ENCODE results near the gene INAVA. TPM values are rescaled to one million over a fixed set of nuclear protein-coding genes. Genes with fewer than 3 reads are reported as not detected.
A peak's percentile ranks its signal among the peaks of the same experiment; 100 is the strongest.

Gene INAVA
- total and polyA plus RNA-seq, 12 donors = 0.03 to 0.46 (median 0.22) TPM; not detected in 6

DNA sequence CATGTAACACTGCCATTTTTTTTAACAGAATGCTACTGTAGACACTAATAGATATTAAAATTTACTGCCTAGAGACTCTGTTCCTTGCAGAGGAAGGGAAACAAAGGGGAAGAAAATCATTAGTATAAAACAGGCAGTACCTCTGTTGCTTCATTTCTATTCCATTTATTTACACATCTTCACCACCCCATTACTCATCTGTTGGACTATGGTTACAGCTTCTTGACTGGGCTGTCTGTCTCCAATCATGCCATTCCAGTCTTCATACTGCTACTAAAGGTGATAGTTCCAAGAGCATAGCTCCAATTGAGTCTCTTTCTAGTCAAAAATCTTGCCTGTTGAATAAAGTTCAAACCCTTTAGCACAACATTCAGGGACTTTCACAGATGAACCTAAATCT is 44.1 kb upstream of the INAVA start:
- intact Hi-C loops (cut with DNase I) = no loop called here
- TF ChIP-seq POLR2A (IDR thresholded peaks at IDR 0.05) = no peak
- TF ChIP-seq, protein P1, sequence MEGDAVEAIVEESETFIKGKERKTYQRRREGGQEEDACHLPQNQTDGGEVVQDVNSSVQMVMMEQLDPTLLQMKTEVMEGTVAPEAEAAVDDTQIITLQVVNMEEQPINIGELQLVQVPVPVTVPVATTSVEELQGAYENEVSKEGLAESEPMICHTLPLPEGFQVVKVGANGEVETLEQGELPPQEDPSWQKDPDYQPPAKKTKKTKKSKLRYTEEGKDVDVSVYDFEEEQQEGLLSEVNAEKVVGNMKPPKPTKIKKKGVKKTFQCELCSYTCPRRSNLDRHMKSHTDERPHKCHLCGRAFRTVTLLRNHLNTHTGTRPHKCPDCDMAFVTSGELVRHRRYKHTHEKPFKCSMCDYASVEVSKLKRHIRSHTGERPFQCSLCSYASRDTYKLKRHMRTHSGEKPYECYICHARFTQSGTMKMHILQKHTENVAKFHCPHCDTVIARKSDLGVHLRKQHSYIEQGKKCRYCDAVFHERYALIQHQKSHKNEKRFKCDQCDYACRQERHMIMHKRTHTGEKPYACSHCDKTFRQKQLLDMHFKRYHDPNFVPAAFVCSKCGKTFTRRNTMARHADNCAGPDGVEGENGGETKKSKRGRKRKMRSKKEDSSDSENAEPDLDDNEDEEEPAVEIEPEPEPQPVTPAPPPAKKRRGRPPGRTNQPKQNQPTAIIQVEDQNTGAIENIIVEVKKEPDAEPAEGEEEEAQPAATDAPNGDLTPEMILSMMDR (IDR thresholded peaks at IDR 0.05) = no peak
- no peak for DNase-seq
- no peaks in the 10 kb centered on the region for H3K4me1 ChIP-seq (replicated peaks in 1 of 2)
- H3K4me3 ChIP-seq = no peak overlapping the region
- peaks cover 0 to 65% of the 10 kb centered on the region in 2 donors for H3K36me3 ChIP-seq (replicated peaks in 1 of 2)
- peaks cover 0 to 5% (median 0%) of the 10 kb centered on the region in 3 donors for H3K9me3 ChIP-seq (replicated peaks in 1 of 3)
- no peaks in the 10 kb centered on the region for H3K27me3 ChIP-seq
- H3K27ac ChIP-seq = no peak overlapping the region

DNA sequence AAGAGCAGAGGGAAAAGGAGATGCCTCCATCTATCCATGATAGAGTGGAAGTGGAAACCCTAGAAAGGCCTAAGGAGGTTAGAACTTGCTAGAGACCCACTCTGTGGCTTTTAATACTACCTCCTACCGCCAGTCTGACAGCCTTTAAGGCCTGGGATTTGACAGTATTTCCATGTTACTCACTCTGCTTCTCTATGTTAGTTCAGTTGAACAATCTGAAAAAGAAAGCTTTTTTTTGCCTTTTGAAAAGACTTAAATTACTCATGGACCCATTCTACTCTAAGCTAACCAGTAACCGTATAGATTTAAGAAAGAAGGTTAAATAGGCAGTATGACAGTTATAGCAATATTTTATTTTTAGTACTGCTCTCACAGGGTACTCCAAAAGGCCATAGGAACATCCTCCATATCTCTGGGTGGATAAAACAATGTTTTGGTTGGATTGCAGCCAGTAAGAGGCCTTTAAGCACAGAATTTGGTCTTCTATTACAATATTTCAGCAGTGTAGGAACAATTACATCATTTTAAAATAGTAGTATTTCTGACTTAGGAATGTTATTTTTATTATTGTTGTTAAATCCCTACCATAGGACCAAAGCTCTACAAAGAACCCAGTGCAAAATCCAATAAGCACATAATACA is 37.9 kb upstream of the INAVA start:
- Histone ChIP-seq H3K27ac (peak overlapping the region in 1 of 5 donors; percentile 3), H3K36me3 (replicated peaks in 1 of 2) (peaks cover 0 to 37% of the 10 kb centered on the region in 2 donors), H3K4me3 (no peak overlapping the region), H3K27me3 (no peaks in the 10 kb centered on the region), H3K9me3 (replicated peaks in 1 of 3) (peaks cover 0 to 5% (median 0%) of the 10 kb centered on the region in 3 donors), H3K4me1 (replicated peaks in 1 of 2) (peaks cover 0 to 5% of the 10 kb centered on the region in 2 donors)
- 67 to 77% (median 71%) methylated on average over 2 of the region's 2 CpGs for WGBS, 4 donors
- intact Hi-C loops (cut with DNase I) = no loop called here
- no peak for DNase-seq
- no peak for TF ChIP-seq POLR2A (IDR thresholded peaks at IDR 0.05)
- TF ChIP-seq, protein P1 (IDR thresholded peaks at IDR 0.05) = no peak

DNA sequence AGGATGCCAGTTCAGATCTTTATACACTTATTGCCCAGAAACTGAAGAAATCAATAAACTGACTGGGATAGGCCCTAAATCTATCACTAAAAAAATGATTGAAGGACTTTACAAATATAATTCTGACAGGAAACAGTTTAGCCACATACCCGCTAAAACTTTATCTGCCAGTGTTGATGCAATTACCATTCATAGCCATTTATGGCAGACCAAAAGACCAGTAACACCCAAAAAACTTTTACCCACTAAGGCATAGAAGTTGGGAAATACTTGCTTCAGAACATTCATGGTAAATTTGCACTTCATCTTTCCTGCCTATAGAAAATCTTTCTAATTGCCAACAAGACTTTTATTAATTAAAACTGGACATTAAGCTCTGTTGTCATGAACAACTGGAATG is 36.9 kb upstream of the INAVA start:
- H3K4me1 ChIP-seq (replicated peaks in 1 of 2) = peaks cover 0 to 5% of the 10 kb centered on the region in 2 donors
- no peak for TF ChIP-seq POLR2A (IDR thresholded peaks at IDR 0.05)
- TF ChIP-seq, protein P1 (IDR thresholded peaks at IDR 0.05) = no peak
- H3K9me3 ChIP-seq (replicated peaks in 1 of 3) = peaks cover 0 to 5% (median 0%) of the 10 kb centered on the region in 3 donors
- H3K36me3 ChIP-seq (replicated peaks in 1 of 2) = peaks cover 0 to 38% of the 10 kb centered on the region in 2 donors
- 58 to 89% (median 77%) methylated on average over 1 of the region's 1 CpG for WGBS, 4 donors
- H3K27me3 ChIP-seq = no peaks in the 10 kb centered on the region
- intact Hi-C loops (cut with DNase I) = no loop called here
- no peak for DNase-seq
- H3K27ac ChIP-seq = no peak overlapping the region
- H3K4me3 ChIP-seq = no peak overlapping the region

DNA sequence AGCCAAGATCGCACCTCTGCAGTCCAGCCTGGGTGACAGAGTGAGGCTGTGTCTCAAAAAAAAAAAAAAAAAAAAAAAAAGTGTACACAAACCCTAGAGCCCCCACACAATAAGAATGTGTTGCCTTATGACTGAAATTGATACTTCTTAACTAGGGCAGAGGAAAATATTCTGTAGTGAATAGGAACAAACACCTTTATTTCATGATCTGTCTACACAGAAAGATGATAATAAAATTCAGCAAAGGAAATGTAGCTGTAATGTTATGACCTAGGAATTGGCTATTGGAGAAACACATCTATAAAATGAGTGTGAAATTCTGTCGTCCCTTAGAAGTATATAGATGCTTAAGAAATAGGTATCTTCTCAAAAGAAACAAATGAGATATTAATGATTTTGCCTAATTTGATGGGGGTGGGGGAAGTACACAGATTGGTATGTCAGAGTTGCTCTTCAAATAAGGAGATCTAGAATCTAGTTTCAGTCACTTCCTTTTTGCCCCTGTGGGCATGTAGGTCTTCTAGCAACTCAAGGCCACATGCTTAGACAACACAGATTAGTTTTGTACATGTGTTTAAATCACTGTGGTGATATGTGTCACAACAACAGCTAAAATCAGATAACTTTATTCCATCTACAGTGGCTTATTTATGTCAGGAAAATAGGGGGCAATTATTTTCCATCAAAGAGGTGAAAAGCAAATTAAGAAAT is 32.6 kb upstream of the INAVA start:
- no peak for TF ChIP-seq POLR2A (IDR thresholded peaks at IDR 0.05)
- TF ChIP-seq, protein P1 (IDR thresholded peaks at IDR 0.05) = no peak

More for the DNA sequence above, 32.6 kb upstream of the INAVA start:
- peaks cover 0 to 21% of the 10 kb centered on the region in 2 donors for H3K36me3 ChIP-seq (replicated peaks in 1 of 2)
- no peaks in the 10 kb centered on the region for H3K27me3 ChIP-seq
- intact Hi-C loops (cut with DNase I) = no loop called here
- H3K9me3 ChIP-seq (replicated peaks in 1 of 3) = no peaks in the 10 kb centered on the region
- no peak overlapping the region for H3K4me3 ChIP-seq
- H3K27ac ChIP-seq = no peak overlapping the region
- no peak for DNase-seq
- 83 to 89% (median 87%) methylated on average over 2 of the region's 2 CpGs for WGBS, 4 donors
- peaks cover 0 to 5% of the 10 kb centered on the region in 2 donors for H3K4me1 ChIP-seq (replicated peaks in 1 of 2)

Data from adrenal gland (tissue), 12 donors.